HL-60 (cell line): ENCODE measurements around the gene ARHGAP10.

ENCODE experiments used
- DNase-seq, 2 experiments: peaks; one replicate each; pipeline ENCODE4 v3.0.0-alpha.2; 2010 to 2020; ENCODE audit warnings: low read depth in 1 of 2, low spot score in 1 of 2
- H3K27ac ChIP-seq: fragments of 250-450 bp; sonication (Bioruptor Pico); replicated peaks from 2 replicates; pipeline ENCODE4 v1.5.1; 2020; ENCODE audit warnings: mild to moderate bottlenecking, moderate library complexity
- H3K27me3 ChIP-seq: fragments of 250-450 bp; sonication (Bioruptor Pico); 2 replicates; pipeline ENCODE4 v1.5.1; 2021; ENCODE audit warnings: mild to moderate bottlenecking, moderate library complexity; ENCODE audit not compliant: insufficient read depth, poor library complexity, severe bottlenecking
- H3K4me3 ChIP-seq: replicated peaks from 2 replicates; pipeline ENCODE4 v1.5.1; 2011; ENCODE audit warnings: mild to moderate bottlenecking, control low read depth, low read length; ENCODE audit not compliant: insufficient read depth
- GABPA ChIP-seq: IDR thresholded peaks from 2 replicates; pipeline ENCODE4 v1.6.1; 2012; ENCODE audit warnings: low read depth
- POLR2AphosphoS5 ChIP-seq: IDR thresholded peaks from 2 replicates; pipeline ENCODE4 v1.6.1; 2012; ENCODE audit warnings: low read depth
- SPI1 ChIP-seq: IDR thresholded peaks from 2 replicates; pipeline ENCODE4 v1.6.1; 2012; ENCODE audit warnings: low read depth, mild to moderate bottlenecking, borderline replicate concordance
- TF ChIP-seq, protein P1 (sequence below): IDR thresholded peaks from one replicate; pipeline ENCODE4 v1.5.1; 2011; ENCODE audit warnings: low read length, control low read depth, inconsistent platforms; ENCODE audit not compliant: insufficient read depth
- TF ChIP-seq, protein P2 (sequence below): IDR thresholded peaks from 2 replicates; pipeline ENCODE4 v1.6.1; 2012; ENCODE audit warnings: low read depth; ENCODE audit not compliant: insufficient replicate concordance

ARHGAP10 gene

DNA sequence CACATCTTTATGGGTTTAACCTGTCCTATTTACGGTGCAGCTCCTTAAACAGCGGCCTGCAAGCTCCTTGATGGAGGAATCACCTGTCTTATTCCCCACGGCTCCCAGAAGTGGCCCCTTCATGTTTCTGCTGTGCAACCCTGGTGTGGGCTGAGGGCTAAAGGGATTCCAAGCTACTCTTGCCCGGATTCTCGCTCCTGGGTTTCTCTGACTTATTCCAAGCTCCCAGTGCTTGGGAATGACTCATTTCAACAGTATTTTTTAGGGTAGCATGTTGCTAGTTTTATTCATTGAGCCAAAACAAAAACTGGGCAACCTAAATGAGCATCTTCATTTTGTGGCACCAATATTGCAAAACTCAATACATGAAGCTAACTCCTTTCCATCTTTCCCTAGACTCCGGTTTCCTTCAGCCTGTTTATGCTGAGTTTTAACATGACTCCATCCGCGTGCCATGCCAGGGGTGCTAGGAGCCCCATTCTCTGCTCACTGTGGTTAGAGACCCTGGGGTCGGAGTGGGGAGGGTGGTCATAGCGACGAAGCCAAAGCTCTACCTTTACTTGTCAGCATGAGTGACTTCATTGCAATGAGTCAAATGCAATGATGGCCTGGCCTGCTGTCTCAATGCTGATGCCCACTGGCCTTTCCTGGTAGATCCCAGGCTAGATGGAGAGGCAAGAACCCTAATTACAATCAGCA lies 360.6 kb downstream of the ARHGAP10 start:
- DNase-seq, result no peak
- no peak overlapping the region for H3K4me3 ChIP-seq
- TF ChIP-seq POLR2AphosphoS5, result no peak
- TF ChIP-seq, protein P1, sequence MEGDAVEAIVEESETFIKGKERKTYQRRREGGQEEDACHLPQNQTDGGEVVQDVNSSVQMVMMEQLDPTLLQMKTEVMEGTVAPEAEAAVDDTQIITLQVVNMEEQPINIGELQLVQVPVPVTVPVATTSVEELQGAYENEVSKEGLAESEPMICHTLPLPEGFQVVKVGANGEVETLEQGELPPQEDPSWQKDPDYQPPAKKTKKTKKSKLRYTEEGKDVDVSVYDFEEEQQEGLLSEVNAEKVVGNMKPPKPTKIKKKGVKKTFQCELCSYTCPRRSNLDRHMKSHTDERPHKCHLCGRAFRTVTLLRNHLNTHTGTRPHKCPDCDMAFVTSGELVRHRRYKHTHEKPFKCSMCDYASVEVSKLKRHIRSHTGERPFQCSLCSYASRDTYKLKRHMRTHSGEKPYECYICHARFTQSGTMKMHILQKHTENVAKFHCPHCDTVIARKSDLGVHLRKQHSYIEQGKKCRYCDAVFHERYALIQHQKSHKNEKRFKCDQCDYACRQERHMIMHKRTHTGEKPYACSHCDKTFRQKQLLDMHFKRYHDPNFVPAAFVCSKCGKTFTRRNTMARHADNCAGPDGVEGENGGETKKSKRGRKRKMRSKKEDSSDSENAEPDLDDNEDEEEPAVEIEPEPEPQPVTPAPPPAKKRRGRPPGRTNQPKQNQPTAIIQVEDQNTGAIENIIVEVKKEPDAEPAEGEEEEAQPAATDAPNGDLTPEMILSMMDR, result no peak
- no peaks in the 10 kb centered on the region for H3K27me3 ChIP-seq
- H3K27ac ChIP-seq, result no peak overlapping the region

DNA sequence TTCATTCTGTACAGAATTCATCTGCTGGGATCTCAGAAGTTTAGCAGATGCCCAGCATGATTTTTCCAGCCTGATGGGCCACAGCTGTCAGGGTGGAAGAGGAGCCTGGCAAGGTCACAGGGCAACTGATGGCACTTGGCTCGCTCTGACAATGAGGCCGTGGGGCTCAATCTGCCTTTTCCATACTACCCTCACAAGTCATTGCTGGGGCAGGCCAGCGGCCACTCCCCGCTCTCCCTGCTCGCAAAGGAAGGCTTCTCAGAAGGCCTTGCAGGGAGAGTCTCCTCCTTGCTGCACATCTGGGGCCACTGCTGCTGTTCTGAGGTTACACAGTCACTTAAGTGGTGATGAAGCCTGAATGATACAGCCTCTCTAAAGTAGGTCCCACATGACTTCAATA lies 361.2 kb downstream of the ARHGAP10 start:
- DNase-seq, result no peak
- H3K4me3 ChIP-seq, result no peak overlapping the region
- H3K27ac ChIP-seq, result no peak overlapping the region
- no peaks in the 10 kb centered on the region for H3K27me3 ChIP-seq
- TF ChIP-seq GABPA (no peak), POLR2AphosphoS5 (no peak), SPI1 (no peak)
- TF ChIP-seq, protein P2, sequence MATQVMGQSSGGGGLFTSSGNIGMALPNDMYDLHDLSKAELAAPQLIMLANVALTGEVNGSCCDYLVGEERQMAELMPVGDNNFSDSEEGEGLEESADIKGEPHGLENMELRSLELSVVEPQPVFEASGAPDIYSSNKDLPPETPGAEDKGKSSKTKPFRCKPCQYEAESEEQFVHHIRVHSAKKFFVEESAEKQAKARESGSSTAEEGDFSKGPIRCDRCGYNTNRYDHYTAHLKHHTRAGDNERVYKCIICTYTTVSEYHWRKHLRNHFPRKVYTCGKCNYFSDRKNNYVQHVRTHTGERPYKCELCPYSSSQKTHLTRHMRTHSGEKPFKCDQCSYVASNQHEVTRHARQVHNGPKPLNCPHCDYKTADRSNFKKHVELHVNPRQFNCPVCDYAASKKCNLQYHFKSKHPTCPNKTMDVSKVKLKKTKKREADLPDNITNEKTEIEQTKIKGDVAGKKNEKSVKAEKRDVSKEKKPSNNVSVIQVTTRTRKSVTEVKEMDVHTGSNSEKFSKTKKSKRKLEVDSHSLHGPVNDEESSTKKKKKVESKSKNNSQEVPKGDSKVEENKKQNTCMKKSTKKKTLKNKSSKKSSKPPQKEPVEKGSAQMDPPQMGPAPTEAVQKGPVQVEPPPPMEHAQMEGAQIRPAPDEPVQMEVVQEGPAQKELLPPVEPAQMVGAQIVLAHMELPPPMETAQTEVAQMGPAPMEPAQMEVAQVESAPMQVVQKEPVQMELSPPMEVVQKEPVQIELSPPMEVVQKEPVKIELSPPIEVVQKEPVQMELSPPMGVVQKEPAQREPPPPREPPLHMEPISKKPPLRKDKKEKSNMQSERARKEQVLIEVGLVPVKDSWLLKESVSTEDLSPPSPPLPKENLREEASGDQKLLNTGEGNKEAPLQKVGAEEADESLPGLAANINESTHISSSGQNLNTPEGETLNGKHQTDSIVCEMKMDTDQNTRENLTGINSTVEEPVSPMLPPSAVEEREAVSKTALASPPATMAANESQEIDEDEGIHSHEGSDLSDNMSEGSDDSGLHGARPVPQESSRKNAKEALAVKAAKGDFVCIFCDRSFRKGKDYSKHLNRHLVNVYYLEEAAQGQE, result no peak
- TF ChIP-seq, protein P1, result no peak

DNA sequence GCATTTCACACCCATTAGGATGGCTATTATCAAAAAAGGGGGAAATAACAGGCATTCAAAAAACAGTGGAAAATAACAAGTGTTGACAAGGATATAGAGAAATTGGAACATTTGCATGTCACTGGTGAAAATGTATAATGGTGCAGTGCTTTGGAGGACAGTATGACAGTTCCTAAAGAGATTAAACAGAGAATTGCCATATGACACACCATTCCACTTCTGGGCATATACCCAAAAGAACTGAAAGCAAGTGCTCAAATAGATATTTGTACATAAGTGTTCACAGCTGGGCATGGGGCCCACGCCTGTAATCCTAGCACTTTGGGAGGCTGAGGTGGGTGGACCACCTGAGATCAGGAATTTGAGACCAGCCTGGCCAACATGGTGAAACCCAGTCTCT lies 362.3 kb downstream of the ARHGAP10 start:
- no peak for DNase-seq
- H3K27me3 ChIP-seq, result no peaks in the 10 kb centered on the region
- H3K27ac ChIP-seq, result no peak overlapping the region
- no peak overlapping the region for H3K4me3 ChIP-seq
- TF ChIP-seq GABPA (no peak), SPI1 (no peak), POLR2AphosphoS5 (no peak)
- TF ChIP-seq, protein P2, result no peak
- TF ChIP-seq, protein P1, result no peak
